NCI-H1436 (cell line): Measurements from ENCODE around the gene DUSP12.
A peak's percentile ranks its signal among the peaks of the same experiment; 100 is the strongest.
"Not testable (repeated sequence)": the region's sequence is repeated elsewhere in the genome, so short reads cannot be mapped to it uniquely, and the experiment has no call there.

Experiments used
- DNase-seq: peaks from one replicate; lab custom pipeline; 2025; lab: John Stamatoyannopoulos, UW

DUSP12 gene

GRCh38 chr1:161727256-161727924 lies 22.2 kb upstream of the DUSP12 start:
- no peak for DNase-seq

GRCh38 chr1:161728376-161729226 lies 21.0 kb upstream of the DUSP12 start:
- DNase-seq: no peak

GRCh38 chr1:161730050-161730564 lies 19.5 kb upstream of the DUSP12 start:
- no peak for DNase-seq

DNA sequence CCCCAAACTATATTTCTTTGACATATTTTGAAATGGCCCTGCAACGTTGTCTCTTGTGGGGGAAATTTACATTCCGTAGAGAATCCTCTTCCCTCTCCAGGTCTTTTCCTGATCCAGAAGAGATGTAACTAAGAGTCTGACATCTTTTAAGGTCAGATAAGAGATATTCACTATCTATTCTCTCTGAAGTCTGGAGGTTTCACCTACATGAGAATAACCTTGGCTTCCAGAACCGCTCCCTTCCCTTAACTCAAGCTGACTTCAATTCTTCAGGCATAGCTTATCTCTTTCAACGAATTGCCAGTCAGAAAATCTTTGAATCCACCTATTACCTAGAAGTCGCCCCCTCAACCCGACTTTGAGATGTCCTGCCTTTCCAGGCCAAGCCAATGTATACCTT lies 18.3 kb upstream of the DUSP12 start:
- no peak for DNase-seq

DNA sequence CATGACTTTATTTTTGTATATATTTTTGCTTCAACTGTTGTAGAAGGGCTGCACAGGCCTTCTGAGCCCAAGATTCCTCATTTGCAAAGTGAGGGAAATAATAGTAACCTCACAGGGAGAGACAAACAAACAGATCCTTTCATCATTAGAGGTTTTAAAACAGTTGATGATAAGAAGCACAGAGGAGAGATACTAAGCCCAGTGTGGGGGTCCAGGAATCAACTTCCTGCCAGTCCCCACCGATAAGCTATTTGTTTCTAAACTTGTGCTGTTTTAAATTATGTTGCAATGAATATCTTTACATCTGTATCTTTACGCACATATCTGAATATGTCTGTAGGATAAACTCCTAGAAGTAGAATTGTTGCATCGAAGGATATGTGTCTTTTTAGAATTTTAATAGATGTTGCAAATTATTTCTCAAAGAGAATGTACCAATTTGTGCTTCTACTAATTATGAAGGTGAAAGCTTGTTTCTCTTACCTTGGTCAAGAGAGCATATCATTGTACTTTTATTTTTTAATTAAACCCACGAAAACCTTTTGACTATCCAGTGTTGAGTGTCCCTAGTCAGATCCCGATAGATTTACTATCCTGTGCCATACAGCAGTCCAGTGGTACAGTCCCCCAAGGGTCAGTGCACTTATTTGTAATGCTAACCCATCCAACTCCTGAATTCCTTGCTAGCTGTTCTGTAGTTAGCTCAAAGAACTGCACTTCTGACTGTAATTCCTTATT lies 17.4 kb upstream of the DUSP12 start:
- no peak for DNase-seq

DNA sequence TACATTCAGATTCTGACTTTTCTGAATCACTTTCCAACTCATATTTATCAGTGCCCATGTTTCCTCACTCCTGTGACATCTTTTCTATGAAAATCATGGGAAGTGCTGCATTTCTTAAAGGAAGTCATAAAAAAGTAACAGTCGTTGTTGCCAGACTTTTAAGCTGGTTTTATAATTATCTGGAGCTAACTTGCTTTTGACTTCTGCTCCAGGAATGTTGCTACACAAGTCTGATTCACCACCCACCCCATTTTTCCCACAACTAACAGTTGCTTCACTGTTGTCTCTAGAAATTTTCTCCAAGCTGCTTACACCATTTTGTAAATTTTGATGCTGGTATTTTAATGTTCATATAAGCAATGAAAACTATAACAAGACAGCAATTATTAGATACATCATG lies 16.1 kb upstream of the DUSP12 start:
- no peak for DNase-seq

DNA sequence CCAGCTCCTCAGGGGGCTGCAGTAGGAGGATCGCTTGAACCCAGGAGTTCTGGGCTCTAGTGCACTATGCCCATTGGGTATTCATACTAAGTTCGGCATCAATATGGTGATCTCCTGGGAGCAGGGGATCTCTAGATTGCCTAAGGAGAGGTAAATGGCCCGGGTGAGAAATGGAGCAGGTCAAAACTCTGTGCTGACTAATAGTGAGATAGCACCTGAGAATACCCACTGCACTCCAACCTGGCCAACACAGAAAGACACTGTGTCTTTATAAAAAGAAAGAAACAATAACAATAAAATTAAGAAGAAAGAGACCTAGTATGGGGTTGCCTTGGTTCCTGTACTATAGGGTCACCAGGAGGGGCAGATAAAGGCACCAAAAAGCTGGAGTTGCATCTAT lies 13.7 kb upstream of the DUSP12 start:
- DNase-seq: no peak

DNA sequence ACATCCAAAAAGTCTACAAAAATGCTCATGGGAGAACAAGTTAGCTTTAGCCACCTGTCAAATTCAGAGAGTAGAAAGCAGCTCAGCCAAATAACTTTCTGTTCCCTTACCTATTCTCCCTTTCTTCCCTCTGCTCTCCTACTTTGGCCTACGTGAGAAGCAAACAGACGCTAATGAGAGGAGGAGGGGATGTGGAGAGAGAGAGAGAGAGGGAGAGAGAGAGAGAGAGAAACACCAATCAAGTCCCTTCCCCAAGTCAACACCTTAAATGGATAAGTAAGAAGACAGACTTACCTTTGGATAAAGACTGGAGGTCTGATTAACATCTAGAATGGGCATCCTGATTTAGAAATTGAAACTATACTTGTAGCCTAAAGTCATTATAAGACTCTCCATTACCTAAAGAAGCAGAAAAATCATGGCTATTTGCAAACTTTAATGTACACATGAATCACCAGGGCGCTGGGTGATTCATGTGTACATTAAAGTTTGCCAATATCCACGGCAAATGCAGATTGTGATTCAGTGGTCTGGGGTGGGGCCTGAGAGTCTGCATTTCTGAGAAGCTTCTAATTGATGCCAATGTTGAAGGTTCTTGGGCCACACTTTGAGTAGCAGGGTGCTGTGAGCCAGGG lies 13.1 kb upstream of the DUSP12 start:
- DNase-seq: no peak

DNA sequence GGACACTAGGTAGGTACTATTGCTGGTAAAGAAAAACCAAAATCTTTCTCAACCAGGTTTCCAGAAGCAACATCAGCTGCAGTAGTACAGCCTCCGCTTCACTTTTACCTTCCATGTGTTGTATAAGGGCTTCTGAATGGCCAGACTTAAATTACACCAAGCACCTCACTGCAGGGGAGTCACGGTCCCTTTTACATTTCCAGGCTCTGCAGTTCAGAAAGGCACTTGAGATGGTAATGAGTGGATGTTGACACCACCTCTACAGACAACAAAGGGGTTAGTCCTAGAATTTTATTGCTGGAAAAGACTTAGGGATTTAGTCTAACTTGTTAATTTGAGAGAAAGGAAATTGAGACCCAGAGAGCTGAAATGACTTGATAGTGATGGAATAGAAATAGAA lies 12.0 kb upstream of the DUSP12 start:
- DNase-seq: no peak

- no peak for DNase-seq
Observed at GRCh38 chr1:161738627-161739287, 10.8 kb upstream of the DUSP12 start.

GRCh38 chr1:161739865-161740566 lies 9.6 kb upstream of the DUSP12 start:
- no peak for DNase-seq

DNA sequence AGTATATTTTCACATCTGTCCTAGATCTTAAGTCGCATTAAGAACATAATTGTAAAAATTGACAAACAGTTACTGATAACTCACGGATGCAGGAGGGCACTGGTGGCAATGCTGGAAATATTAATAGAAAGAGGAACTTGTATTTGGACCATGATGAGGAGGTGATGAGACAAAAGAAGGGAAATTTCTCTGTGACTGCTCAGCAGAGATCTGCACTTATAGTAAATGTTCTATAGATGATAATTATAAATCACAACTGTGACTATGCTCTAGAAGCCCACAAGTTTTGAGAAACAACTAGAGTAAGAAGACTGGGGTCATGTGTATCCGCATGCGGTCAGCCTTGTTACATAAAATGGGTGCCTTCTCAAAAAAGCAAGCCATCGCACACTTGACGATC lies 8.7 kb upstream of the DUSP12 start:
- DNase-seq: no peak

DNA sequence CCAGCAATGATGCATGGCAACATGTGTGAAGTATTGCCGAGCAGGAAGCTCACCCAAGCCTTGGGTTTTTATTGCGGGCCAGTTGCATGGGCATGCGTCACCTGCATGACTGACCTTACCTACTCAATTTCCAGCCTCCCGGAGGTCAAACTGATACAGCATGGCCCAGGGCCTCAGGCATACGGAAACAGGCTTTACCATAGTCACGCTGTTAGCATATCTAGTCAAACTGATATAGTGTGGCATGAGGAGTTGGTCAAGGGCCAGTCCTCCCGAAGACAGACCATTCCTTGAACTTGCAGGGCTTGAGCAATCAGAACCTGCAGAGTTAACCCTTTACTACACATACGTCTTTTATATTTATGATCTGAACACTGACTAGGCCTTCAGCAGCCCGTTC lies 6.4 kb upstream of the DUSP12 start:
- DNase-seq: no peak

- no peak for DNase-seq
Observed at GRCh38 chr1:161747801-161748200, 1.8 kb upstream of the DUSP12 start.

GRCh38 chr1:161763522-161764098 lies 14.0 kb downstream of the DUSP12 start:
- DNase-seq: peak; percentile 1

GRCh38 chr1:161766102-161766981 lies 16.8 kb downstream of the DUSP12 start, which contains the start of gene ATF6:
TSS of gene ATF6 (plus strand) at chr1:161766320. CDS start at chr1:161766361, 41 bp downstream.
- peak; percentile 69 for DNase-seq

DNA sequence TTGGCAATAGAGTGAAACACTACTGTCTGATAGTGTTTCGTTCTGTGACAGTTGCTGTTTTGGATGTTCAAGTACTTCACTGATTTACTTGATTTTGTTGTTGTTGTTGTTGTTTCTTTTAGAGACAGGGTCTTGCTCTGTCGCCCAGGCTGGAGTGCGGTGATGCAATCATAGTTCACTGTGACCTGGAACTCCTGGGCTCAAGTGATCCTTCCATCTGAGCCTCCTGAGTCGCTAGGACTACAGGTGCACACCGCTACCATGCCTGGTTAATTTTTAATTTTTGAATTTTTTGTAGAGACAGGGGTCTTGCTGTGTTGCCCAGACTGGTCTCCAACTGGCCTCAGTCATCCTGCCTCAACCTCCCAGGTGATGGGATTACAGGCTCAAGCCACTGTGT lies 18.9 kb downstream of the DUSP12 start:
- no peak for DNase-seq

DNA sequence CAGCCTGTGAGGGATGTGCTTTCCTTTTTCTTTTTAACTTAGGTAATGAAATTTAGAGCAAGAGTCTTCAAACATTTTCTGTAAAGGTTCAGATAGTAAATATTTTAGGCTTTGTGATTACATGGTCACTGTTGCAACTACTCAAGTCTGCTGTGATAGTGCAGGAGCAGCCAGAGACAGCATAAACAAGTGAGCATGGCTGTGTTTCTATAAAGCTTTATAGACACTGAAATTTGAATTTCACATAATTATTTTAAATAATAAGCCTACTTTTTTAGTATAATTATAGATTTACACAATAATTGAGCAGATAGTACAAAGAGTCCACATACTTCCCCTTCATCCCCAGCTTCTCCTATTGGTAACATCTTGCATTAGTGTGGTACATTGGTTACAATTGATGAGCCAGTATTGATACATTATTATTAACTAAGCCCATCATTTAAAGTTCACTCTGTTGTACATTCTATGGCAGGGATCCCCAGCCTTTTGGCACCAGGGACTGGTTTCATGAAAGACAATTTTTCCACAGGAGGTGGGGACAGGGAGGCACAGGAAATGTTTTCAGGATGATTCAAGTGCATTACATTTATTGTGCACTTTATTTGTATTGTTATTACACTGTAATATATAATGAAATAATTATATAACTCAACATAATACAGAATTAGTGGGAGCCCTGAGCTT lies 19.5 kb downstream of the DUSP12 start:
- DNase-seq: no peak

- DNase-seq: not testable (repeated sequence)
Observed at GRCh38 chr1:161769673-161770045, 20.1 kb downstream of the DUSP12 start.
